SK-N-SH (cell line): ENCODE data around the gene AUH.

ENCODE experiments used
- CHD2 ChIP-seq: fragments of 150-350 bp; IDR thresholded peaks from 2 replicates; pipeline ENCODE4 v1.6.1; 2018; ENCODE audit warnings: low read length; ENCODE audit not compliant: partially characterized antibody
- CTCF ChIP-seq: fragments of 200-600 bp; sonication (generic); IDR thresholded peaks from 2 replicates; pipeline ENCODE4 v1.6.1; 2017; ENCODE audit warnings: antibody characterized with exemption, mild to moderate bottlenecking, moderate library complexity
- JUND ChIP-seq: IDR thresholded peaks from 2 replicates; pipeline ENCODE4 v1.4.0; 2012
- PBX3 ChIP-seq: IDR thresholded peaks from 2 replicates; pipeline ENCODE4; 2012

GRCh38 chr9:91308191-91308590 lies 53.5 kb downstream of the AUH start:
- TF ChIP-seq CHD2 (no peak), JUND (no peak), CTCF (no peak), PBX3 (no peak)
